ENCODE measurements around the gene SYCP2. TPM values are rescaled to one million over a fixed set of nuclear protein-coding genes. Genes with fewer than 3 reads are reported as not detected.
A peak's percentile ranks its signal among the peaks of the same experiment; 100 is the strongest.

The SYCP2 gene
- total RNA-seq, 1 donor from 2014 or later = 0.69 TPM

DNA sequence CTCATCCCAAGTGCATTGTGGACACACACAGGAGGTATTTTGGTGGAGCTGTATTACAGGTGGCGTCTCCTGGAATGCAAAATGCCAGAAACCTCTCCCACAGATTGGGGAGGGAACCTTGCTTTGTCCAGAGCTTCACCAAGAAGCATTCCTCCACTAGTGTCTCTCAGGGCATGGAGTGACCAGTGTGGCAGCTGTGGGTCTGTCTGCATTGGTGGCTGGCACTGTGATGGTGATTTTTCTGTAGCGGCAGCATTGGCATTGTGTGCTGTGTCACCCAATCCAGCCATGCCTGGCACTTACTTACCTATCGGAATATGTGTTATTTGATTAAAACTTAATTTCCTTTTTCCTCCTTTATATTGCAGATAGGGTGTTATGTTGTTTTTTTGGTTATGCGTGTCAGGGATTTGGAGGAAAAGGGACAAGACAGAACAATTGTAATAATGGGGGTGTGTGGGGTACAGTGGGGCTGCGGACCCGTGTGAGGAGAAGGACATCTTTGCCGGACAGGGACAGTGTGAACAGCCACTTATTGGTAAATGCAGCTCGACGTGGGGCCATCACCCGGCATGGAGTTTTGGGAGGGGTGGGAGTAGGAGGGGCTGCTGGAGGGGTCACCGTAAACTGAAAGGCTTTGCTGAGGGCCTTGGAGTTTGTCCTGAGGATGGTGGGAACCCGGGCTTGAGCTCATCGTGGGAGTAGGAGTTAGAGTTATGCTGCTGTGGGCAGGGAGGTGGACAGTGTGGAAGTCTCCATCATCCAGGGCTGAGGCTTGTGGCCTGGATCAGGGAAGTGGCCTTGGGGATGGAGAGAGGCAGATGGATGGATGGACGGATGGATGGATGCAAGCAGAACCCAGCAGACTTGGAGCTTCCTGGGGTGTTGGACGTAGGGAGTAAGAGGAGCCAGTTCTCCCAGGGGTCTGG is 105.0 kb downstream of the SYCP2 start:
- Mint-ChIP-seq H3K27ac (ENCODE audit: unreplicated experiment) (peak overlapping the region; percentile 30), H3K4me1 (ENCODE audit: low read depth, unreplicated experiment) (peaks cover 32% of the 10 kb centered on the region), H3K4me3 (ENCODE audit: unreplicated experiment) (peak overlapping the region; percentile 39), H3K27me3 (ENCODE audit: unreplicated experiment) (peaks cover 17% of the 10 kb centered on the region), H3K36me3 (ENCODE audit: unreplicated experiment) (peaks cover 5% of the 10 kb centered on the region), H3K9me3 (ENCODE audit: unreplicated experiment) (peaks cover 10% of the 10 kb centered on the region)
- TF ChIP-seq, protein P1, sequence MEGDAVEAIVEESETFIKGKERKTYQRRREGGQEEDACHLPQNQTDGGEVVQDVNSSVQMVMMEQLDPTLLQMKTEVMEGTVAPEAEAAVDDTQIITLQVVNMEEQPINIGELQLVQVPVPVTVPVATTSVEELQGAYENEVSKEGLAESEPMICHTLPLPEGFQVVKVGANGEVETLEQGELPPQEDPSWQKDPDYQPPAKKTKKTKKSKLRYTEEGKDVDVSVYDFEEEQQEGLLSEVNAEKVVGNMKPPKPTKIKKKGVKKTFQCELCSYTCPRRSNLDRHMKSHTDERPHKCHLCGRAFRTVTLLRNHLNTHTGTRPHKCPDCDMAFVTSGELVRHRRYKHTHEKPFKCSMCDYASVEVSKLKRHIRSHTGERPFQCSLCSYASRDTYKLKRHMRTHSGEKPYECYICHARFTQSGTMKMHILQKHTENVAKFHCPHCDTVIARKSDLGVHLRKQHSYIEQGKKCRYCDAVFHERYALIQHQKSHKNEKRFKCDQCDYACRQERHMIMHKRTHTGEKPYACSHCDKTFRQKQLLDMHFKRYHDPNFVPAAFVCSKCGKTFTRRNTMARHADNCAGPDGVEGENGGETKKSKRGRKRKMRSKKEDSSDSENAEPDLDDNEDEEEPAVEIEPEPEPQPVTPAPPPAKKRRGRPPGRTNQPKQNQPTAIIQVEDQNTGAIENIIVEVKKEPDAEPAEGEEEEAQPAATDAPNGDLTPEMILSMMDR (IDR thresholded peaks at IDR 0.05; ENCODE audit: partially characterized antibody, unreplicated experiment) = no peak
- DNase-seq = no peak

DNA sequence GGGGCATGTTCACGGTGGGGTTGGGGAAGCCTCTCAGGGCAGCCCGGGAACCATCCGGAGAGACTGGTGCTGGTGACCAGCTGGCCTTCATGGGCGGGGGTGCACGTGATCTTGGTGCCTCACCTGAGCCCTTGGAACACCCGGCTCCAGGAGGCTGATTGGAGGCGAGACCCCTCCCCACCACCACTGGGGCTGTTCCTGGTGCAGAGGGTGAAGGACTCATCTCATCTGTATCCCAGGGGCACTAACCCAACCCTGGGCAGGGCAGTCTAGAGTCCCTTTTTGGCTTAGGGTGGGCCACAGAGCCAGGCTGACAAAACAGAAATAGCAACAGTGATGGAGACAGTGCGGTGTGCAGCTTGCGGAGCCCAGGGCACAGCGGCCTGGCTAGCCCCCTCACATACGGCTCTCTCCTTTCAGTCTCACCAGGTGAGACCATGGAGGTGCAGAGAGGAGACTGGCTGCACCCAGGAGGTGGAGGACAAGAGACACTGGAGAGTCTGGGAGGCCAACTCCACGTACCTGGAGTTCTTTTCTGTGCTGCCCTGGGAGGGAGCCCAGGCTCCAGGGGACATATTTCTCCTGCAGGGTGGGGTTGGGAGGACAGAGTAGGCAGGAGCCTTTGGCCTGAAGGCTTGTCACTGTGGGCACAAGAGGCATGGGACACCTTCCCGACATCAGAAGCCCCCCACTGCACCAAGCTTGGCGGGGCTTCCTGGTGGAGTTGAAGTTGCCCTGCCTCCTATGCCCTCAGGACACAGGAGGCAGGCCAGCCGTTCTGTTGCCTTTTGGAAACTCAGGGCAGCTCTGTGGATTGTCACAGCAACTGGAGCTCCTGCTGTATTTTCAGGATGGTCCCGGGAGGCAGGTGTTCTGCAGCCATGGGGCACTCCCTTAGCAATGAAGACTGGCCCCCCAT is 106.0 kb downstream of the SYCP2 start:
- no peak for DNase-seq
- peaks cover 19% of the 10 kb centered on the region for H3K27me3 Mint-ChIP-seq (ENCODE audit: unreplicated experiment)
- peaks cover 33% of the 10 kb centered on the region for H3K4me1 Mint-ChIP-seq (ENCODE audit: low read depth, unreplicated experiment)
- H3K4me3 Mint-ChIP-seq (ENCODE audit: unreplicated experiment) = no peak overlapping the region
- peaks cover 5% of the 10 kb centered on the region for H3K36me3 Mint-ChIP-seq (ENCODE audit: unreplicated experiment)
- TF ChIP-seq, protein P1 (IDR thresholded peaks at IDR 0.05; ENCODE audit: partially characterized antibody, unreplicated experiment) = no peak
- no peak overlapping the region for H3K27ac Mint-ChIP-seq (ENCODE audit: unreplicated experiment)
- peaks cover 10% of the 10 kb centered on the region for H3K9me3 Mint-ChIP-seq (ENCODE audit: unreplicated experiment)

DNA sequence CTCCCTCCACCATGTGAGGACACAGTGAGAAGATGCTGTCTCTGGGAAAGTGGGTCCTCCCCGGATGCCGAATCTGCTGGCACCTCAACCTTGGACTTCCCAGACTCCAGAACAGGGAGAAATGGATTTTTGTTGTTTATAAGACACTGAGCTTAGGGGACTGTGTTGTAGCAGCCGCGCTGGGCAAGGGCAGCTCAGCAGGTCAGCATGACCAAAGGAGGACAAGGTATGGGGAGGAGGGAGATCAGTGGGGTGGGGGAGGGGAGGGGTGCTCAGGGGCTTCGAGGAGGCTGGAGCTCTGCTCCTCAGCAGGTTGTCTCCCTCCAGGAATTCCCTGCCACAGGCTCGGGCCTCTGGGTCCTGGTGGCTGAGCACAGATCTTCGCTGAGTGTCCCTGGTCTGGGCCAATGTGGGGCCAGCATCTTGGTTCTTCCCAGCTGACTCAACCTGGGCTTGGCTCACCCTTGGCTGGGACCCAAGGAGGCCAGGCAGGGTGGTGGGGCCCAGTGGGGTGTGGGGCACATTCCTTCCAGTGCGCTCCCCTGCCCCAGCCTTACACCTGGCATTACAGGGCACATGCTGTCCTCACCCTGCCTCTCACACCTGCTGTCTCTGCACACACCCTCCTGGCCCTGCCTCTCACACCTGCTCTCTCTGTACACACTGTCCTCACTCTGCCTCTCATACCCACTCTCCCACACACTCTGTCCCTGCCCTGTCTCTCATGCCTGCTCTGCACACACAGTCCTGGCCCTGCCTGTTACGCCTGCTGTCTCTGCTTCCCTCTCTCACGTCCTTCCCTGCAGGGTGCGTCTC is 107.3 kb downstream of the SYCP2 start:
- H3K27ac Mint-ChIP-seq (ENCODE audit: unreplicated experiment) = no peak overlapping the region
- DNase-seq = no peak

DNA sequence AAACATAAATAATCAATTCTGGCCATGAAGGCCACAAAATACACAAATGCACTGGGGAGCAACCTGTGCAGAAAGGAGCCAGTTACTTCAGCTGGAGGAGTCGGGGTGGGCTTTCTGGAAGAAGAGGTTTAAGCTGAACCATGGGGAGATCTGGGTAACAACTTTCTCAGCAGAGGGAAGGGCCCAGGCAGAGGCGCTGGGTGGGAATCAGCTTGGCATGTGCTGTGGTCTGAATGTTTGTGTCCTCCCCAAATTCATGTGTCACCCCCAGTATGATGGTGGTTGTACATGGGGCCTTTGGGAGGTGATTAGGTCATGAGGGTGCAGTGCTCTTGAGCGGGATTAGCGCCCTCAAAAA is 107.9 kb downstream of the SYCP2 start:
- no peak overlapping the region for H3K4me3 Mint-ChIP-seq (ENCODE audit: unreplicated experiment)
- no peak for DNase-seq
- H3K27ac Mint-ChIP-seq (ENCODE audit: unreplicated experiment) = no peak overlapping the region
- TF ChIP-seq, protein P1 (IDR thresholded peaks at IDR 0.05; ENCODE audit: partially characterized antibody, unreplicated experiment) = no peak
- peaks cover 5% of the 10 kb centered on the region for H3K36me3 Mint-ChIP-seq (ENCODE audit: unreplicated experiment)
- H3K27me3 Mint-ChIP-seq (ENCODE audit: unreplicated experiment) = peaks cover 19% of the 10 kb centered on the region
- peaks cover 33% of the 10 kb centered on the region for H3K4me1 Mint-ChIP-seq (ENCODE audit: low read depth, unreplicated experiment)
- H3K9me3 Mint-ChIP-seq (ENCODE audit: unreplicated experiment) = peaks cover 10% of the 10 kb centered on the region

More for the DNA sequence above, 107.3 kb downstream of the SYCP2 start:
- Mint-ChIP-seq H3K36me3 (ENCODE audit: unreplicated experiment) (peaks cover 5% of the 10 kb centered on the region), H3K4me1 (ENCODE audit: low read depth, unreplicated experiment) (peaks cover 32% of the 10 kb centered on the region), H3K27me3 (ENCODE audit: unreplicated experiment) (peaks cover 19% of the 10 kb centered on the region), H3K4me3 (ENCODE audit: unreplicated experiment) (no peak overlapping the region), H3K9me3 (ENCODE audit: unreplicated experiment) (peaks cover 10% of the 10 kb centered on the region)
- TF ChIP-seq, protein P1 (IDR thresholded peaks at IDR 0.05; ENCODE audit: partially characterized antibody, unreplicated experiment) = no peak
